NCI-H345 treated with DMSO at 0.1 percent for 48 hours (cell line): Measurements from ENCODE around the gene STK35.

Experiments used
- DNase-seq: peaks from one replicate; lab custom pipeline; 2025; ENCODE audit not compliant: unreplicated experiment; lab: John Stamatoyannopoulos, UW

Gene STK35

GRCh38 chr20:2101057-2101864 is at the start of gene STK35:
Gene STK35 (plus strand): TSS chr20:2101827. CDS start chr20:2101882, 55 bp downstream.
- DNase-seq: peak; percentile 45

DNA sequence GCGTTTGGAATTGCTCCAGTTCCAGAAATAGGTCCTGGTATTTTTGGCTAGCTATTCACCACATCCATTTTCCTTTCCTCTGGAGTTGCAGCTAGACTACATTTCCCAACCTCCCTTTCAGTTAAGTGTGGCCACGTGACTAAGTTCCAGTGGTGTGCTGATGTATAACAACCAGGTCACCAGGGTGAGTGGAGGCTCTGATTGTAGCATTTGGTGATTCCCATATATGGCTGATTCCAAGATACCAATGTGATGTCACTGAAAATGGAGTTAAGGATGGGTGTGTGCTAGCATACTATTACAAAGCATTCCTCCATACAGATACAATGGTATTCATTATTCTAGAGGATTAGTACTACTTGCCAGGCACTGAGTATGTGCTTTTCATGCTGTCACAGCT is 49.7 kb upstream of the STK35 start:
- no peak for DNase-seq

GRCh38 chr20:2052741-2053140 is 48.9 kb upstream of the STK35 start:
- DNase-seq: no peak

DNA sequence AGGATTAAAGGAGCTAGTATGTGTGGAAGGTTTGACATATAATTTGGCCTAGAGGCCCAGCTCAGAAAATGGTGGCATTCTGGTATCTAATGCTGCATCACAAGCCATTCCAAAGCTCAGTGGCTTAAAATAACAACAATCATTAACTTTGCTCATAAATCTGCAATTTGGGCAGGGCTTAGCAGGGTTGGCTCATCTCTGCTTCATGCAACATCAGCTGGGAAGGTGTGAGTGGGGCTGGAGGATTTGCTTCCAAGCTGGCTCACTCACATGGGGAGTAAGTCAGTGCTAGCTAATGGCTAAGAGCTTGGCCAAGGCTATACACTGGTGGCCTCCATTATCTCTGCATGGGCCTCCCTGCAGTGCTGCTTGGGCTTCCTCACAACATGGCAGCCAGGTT is 48.0 kb upstream of the STK35 start:
- DNase-seq: no peak

GRCh38 chr20:2054911-2055310 is 46.7 kb upstream of the STK35 start:
- no peak for DNase-seq

- DNase-seq: no peak
Observed at GRCh38 chr20:2059411-2059810, 42.2 kb upstream of the STK35 start.

DNA sequence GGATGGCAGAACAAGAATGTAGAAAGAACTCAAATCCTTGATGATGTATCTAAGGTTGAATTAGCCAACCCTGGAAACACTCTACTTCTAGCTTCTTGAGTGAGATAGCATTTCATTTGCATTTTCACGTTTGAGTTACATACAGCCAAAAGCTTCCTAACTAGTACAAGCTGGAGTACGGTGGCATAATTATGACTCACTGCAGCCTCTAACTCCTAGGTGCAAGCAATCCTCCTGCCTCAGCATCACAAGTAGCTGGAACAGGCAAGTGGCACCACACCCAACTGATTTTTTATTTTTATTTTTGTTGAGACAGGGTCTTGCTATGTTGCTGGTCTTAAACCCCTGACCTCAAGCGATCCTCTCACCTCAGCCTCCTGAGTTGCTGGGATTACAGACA is 36.5 kb upstream of the STK35 start:
- DNase-seq: no peak

GRCh38 chr20:2066461-2067122 is 35.0 kb upstream of the STK35 start:
- no peak for DNase-seq

- no peak for DNase-seq
Observed at GRCh38 chr20:2080532-2081224, 20.9 kb upstream of the STK35 start.

- DNase-seq: no peak
Observed at GRCh38 chr20:2084703-2085102, 16.9 kb upstream of the STK35 start.

DNA sequence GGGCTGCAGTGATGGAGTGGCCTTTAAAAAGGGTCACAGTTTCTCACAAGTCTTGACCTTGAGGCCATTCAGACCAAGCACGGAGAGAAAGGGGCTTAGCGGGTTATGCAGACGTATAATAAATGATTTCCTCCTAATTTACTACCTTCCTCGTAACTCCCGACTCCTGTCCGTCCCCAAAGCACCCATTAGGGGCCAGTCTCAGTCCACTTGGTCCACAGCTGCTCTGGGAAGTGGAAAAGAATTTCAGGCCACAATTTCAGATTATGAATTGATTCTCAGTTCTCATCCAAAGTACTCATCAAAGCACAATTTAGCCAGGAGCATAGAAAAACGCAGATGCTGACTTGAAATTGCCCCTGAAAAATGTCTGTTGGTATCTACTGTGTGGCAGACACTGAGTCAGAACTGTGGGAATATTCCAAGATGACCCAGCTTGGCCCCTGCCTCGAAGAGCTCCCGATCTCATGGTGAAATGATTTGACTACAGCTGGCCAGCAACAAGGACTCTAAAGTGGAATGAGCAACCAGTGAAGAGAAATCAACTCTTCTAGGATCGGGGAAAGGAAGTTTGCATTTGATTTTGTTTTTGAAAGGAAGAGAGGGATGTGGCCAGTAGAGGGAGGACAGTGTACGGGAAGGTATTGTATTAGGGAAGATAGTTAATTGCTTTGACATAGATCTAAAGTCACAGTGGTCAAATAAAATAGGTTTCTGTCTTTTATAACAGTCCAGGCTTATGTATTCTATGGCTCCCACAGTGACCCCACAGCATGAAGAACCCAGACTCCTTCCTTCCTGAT is 15.2 kb upstream of the STK35 start:
- no peak for DNase-seq

- DNase-seq: no peak
Observed at GRCh38 chr20:2086980-2087377, 14.6 kb upstream of the STK35 start.

GRCh38 chr20:2088891-2089290 is 12.7 kb upstream of the STK35 start:
- peak; percentile 72 for DNase-seq

DNA sequence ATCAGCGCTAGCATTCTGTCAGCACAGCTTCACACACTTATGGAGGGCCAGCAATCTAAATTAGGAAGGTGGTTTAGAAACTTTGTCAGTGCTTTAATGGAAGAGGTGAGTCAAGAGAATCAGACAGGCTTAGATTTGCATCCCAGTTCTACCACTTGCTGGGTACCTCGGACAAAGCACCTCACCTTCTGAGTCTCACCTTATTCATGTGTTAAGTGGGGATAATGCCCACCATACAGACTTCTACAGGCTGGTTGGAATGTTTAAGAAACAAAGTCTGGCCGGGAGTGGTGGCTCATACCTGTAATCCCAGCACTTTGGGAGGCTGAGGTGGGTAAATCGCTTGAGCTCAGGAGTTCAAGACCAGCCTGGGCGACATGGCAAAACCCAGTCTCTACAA is 12.2 kb upstream of the STK35 start:
- no peak for DNase-seq

- DNase-seq: peak; percentile 46
Observed at GRCh38 chr20:2093159-2093781, 8.4 kb upstream of the STK35 start.

GRCh38 chr20:2093883-2094282 is 7.7 kb upstream of the STK35 start:
- DNase-seq: no peak

- peak; percentile 97 for DNase-seq
Observed at GRCh38 chr20:2101865-2102584, 398 bp downstream of the STK35 start.

DNA sequence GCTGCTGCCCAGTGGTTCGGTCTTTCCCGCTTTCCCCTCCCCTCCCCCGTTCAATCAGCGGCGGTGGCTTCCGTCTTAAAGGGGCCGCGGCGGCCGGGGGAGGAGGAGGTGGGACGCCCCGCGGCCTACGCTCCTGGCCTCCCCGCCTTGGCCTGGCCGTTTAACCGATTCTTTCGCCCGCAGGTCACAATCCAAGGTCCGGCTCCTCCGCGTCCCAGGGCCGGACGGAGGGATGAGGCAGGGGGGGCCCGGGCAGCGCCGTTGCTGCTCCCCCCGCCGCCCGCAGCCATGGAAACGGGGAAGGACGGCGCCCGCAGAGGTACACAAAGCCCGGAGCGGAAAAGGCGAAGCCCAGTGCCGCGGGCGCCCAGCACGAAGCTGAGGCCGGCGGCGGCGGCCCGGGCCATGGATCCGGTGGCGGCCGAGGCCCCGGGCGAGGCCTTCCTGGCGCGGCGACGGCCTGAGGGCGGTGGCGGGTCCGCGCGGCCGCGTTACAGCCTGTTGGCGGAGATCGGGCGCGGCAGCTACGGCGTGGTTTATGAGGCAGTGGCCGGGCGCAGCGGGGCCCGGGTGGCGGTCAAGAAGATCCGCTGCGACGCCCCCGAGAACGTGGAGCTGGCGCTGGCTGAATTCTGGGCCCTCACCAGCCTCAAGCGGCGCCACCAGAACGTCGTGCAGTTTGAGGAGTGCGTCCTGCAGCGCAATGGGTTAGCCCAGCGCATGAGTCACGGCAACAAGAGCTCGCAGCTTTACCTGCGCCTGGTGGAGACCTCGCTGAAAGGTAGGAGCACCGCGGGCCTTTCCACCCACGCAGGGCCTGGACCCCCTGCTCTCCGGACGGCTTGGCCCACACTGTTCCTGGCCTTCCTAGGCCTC is 1.2 kb downstream of the STK35 start:
- peak; percentile 81 for DNase-seq
